GM12878 (cell line): ENCODE data around the gene FOXK1. TPM values are rescaled to one million over a fixed set of nuclear protein-coding genes. Genes with fewer than 3 reads are reported as not detected.

Experiments
- ATAC-seq: fragments of 200-7000 bp; cut with Tn5 transposase; 3 replicates; pipeline ENCODE4 v1.9.1; 2020; ENCODE audit warnings: mild to moderate bottlenecking, moderate library complexity
- BruUV-seq: library from RNA; stranded (reverse); fragments of 400-500 nt; replicated peaks from 2 replicates; lab custom pipeline; 2021; lab: Mats Ljungman, UMichigan
- CTCF ChIA-PET: fragments of 300-600 bp; sonication (Branson Sonifier 250); formaldehyde crosslinking; extraction: SDS; loops from one replicate; lab custom pipeline; 2021; ENCODE audit warnings: inconsistent platforms; lab: Yijun Ruan, JAX
- POLR2A ChIA-PET: fragments of 350-600 bp; formaldehyde crosslinking; extraction: SDS; loops from one replicate; lab custom pipeline; 2021; ENCODE audit warnings: inconsistent platforms; lab: Charles Lee
- RAD21 ChIA-PET: fragments of 300-600 bp; sonication (Branson Sonifier 250); formaldehyde crosslinking; loops from one replicate; lab custom pipeline; 2023; ENCODE audit warnings: antibody characterized with exemption; ENCODE audit not compliant: unreplicated experiment; lab: Charles Lee
- SMC1A ChIA-PET: fragments of 300-600 bp; sonication (Branson Sonifier 250); formaldehyde crosslinking; loops from one replicate; lab custom pipeline; 2023; ENCODE audit not compliant: unreplicated experiment, uncharacterized antibody; lab: Charles Lee
- DNase-seq: peaks from one replicate; pipeline ENCODE4 v3.0.0-alpha.2; 2011; ENCODE audit warnings: low read depth, low spot score
- FAIRE-seq: peaks from 3 replicates; lab custom pipeline; 2011; peaks lifted over from hg19 to GRCh38; lab: Jason Lieb, UNC
- H2AFZ ChIP-seq: 2 replicates; pipeline ENCODE4 v1.6.0; 2011; ENCODE audit warnings: low read depth, low read length, control low read depth; ENCODE audit not compliant: control insufficient read depth
- H3K27ac ChIP-seq: 2 replicates; pipeline ENCODE4 v1.5.1; 2011; ENCODE audit warnings: control low read depth; ENCODE audit not compliant: control insufficient read depth, insufficient read depth
- H3K27me3 ChIP-seq, 2 experiments: replicated peaks in 1 of 2; 2 replicates each; pipeline versions ENCODE4 v1.6.0 to v1.6.1; 2011; ENCODE audit warnings: low read length in 1 of 2; ENCODE audit not compliant: control insufficient read depth in 2 of 2, insufficient read depth in 2 of 2
- H3K36me3 ChIP-seq, 2 experiments: 2 replicates each; pipeline ENCODE4 v1.5.1; 2011; ENCODE audit warnings: low read length in 1 of 2; ENCODE audit not compliant: control insufficient read depth in 2 of 2, insufficient read depth in 2 of 2
- H3K4me1 ChIP-seq: 2 replicates; pipeline ENCODE4 v1.6.1; 2011; ENCODE audit warnings: mild to moderate bottlenecking, low read length, moderate library complexity, mixed read lengths; ENCODE audit not compliant: control insufficient read depth, insufficient read depth
- H3K4me2 ChIP-seq: 2 replicates; pipeline ENCODE4 v1.6.0; 2011; ENCODE audit warnings: control low read depth; ENCODE audit not compliant: control insufficient read depth, insufficient read depth
- H3K4me3 ChIP-seq: fragments of 200-600 bp; sonication (generic); 2 replicates; pipeline ENCODE4 v1.5.1; 2016
- H3K79me2 ChIP-seq: 2 replicates; pipeline ENCODE4 v1.6.0; 2011; ENCODE audit warnings: low read length; ENCODE audit not compliant: control insufficient read depth, insufficient read depth
- H3K9ac ChIP-seq: 2 replicates; pipeline ENCODE4 v1.8.0; 2011; ENCODE audit warnings: low read length, control low read depth, mixed read lengths; ENCODE audit not compliant: control insufficient read depth, insufficient read depth
- H3K9me3 ChIP-seq: replicated peaks from 3 replicates; pipeline ENCODE4 v1.5.1; 2011; ENCODE audit warnings: mild to moderate bottlenecking, low read length; ENCODE audit not compliant: control insufficient read depth, insufficient read depth
- H4K20me1 ChIP-seq: 2 replicates; pipeline ENCODE4 v1.6.0; 2011; ENCODE audit not compliant: control insufficient read depth, insufficient read depth
- CBFB ChIP-seq: IDR thresholded peaks from 2 replicates; pipeline ENCODE4 v1.6.1; 2016; ENCODE audit warnings: antibody characterized with exemption, low read depth
- CHD1 ChIP-seq: IDR thresholded peaks from 2 replicates; pipeline ENCODE4 v1.6.1; 2012; ENCODE audit warnings: low read depth, low read length, improper control_type of control experiment
- FOXK2 ChIP-seq: fragments of 450-650 bp; IDR thresholded peaks from 2 replicates; pipeline ENCODE4 v1.6.1; 2017; ENCODE audit warnings: mild to moderate bottlenecking, moderate library complexity
- JUNB ChIP-seq: IDR thresholded peaks from 2 replicates; pipeline ENCODE4 v1.6.1; 2016; ENCODE audit warnings: antibody characterized with exemption, mild to moderate bottlenecking
- PAX5 ChIP-seq: IDR thresholded peaks from 2 replicates; pipeline ENCODE4 v1.6.1; 2011; ENCODE audit warnings: low read depth, low read length, borderline replicate concordance
- POLR2A ChIP-seq: IDR thresholded peaks from 2 replicates; pipeline ENCODE4 v1.6.1; 2011; ENCODE audit warnings: low read depth, mild to moderate bottlenecking, low read length
- REST ChIP-seq: IDR thresholded peaks from 2 replicates; pipeline ENCODE4 v1.6.1; 2012; ENCODE audit warnings: mild to moderate bottlenecking, low read depth, low read length
- WGBS: methylation state at CpG from one replicate; pipeline ENCODE4 v1.1.6; 2016; ENCODE audit warnings: low lambda C conversion rate; ENCODE audit not compliant: insufficient replicate concordance, insufficient coverage; ENCODE audit errors: missing lambda C conversion rate; 5-methylcytosine and 5-hydroxymethylcytosine counted together
- in situ Hi-C: fragments of 300-500 bp; cut with MboI; formaldehyde crosslinking; loops from 9 replicates; pipeline ENCODE4 v1.14.3; 2018; ENCODE audit warnings: mixed read lengths
- intact Hi-C: fragments of 100-400 bp; cut with micrococcal nuclease; formaldehyde crosslinking; loops from one replicate; pipeline ENCODE4 v1.14.2; 2022; ENCODE audit not compliant: unreplicated experiment
- polyA plus RNA-seq, 11 experiments: library from polyadenylated mRNA; depleted of rRNA in 4 of 11; unstranded in 6 of 11; stranded (reverse) in 5 of 11; fragments of >200 nt; fragmentation: Nextera tagmentation in 4 of 11; fragmentation: Illumina TruSeq in 1 of 11; extraction: Ambion mirVana in 4 of 11; extraction: Trizol in 1 of 11; gene quantifications; 1 replicate in 1 of 11; 2 replicates in 10 of 11; pipeline versions ENCODE4 v1.2.1 to v1.2.3, GENCODE V29; 2011 to 2016; ENCODE audit warnings: inconsistent platforms in 2 of 11, missing spikeins in 2 of 11, low read depth in 1 of 11
- total RNA-seq, 4 experiments: library from RNA; depleted of rRNA in 3 of 4; stranded (reverse); fragments of >200 nt in 3 of 4; fragmentation: Illumina TruSeq in 1 of 4; extraction: Trizol in 1 of 4; gene quantifications; 2 replicates each; pipeline versions ENCODE4 v1.2.1 to v1.2.3, GENCODE V29; 2013 to 2021
- TF ChIP-seq, protein P1 (sequence below): IDR thresholded peaks from 2 replicates; pipeline ENCODE4 v1.6.1; 2011; ENCODE audit warnings: borderline replicate concordance, low read depth, mild to moderate bottlenecking, moderate library complexity, low read length; ENCODE audit not compliant: insufficient read depth, poor library complexity, severe bottlenecking

The FOXK1 gene
- total and polyA plus RNA-seq, 10 of the 15 experiments (the other 5 are each of a cell fraction or from before 2014, with no cell fraction given): 0.24 to 31.8 (median 4.5) TPM

DNA sequence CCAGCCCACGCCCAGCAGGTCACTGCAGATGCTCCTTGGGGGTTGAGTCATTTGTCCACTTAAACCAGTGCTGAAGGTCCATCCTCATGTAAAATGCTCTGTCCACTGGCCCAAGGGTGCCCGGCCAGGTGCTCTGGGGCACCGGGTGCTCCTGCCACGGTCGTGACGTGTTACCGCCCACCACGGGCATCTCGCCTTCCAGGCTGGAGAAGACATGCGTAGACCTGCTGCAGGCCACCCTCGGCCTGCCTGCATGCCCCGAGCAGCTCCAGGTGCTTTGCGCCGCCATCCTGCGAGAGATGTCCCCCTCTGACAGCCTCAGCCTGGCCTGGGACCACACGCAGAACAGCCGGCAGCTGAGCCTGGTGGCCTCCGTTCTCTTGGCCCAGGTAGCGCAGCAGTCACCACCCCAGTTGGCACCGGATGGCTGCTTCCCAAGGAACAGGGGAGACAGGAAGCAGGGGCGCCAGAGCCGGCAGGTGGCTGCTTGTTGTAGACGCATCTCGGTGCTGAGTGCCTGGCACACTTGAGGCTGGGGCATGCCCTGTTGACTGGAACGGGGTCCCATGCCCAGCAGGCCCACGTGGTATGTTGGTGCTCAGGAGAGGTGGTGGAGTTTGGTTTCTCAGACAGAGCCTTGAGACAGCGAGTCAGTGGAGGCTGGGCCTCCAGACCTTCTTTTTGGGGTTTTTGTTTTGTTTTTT is 99.4 kb downstream of the FOXK1 start:
- ChIA-PET CTCF (no interaction called here), RAD21 (no interaction called here), POLR2A (no interaction called here), SMC1A (no interaction called here)
- intact Hi-C loops: no loop called here
- Histone ChIP-seq H3K4me3 (no peak overlapping the region), H3K9me3 (no peaks in the 10 kb centered on the region), H3K9ac (no peak overlapping the region), H3K27me3 (no peaks in the 10 kb centered on the region), H3K4me2 (no peak overlapping the region), H3K36me3 (peaks cover 11 to 23% of the 10 kb centered on the region in 2 experiments), H3K27ac (no peak overlapping the region)
- no TSS peak for BruUV-seq
- no peak for DNase-seq
- TF ChIP-seq FOXK2 (no peak), POLR2A (peak; percentile 25; the same call in 1 of the 2 replicates)
- TF ChIP-seq, all 136 proteins: peak for 1
- Histone ChIP-seq H3K4me1 (peaks cover 4% of the 10 kb centered on the region), H4K20me1 (no peaks in the 10 kb centered on the region; the same call in 1 of the 2 replicates), H3K79me2 (peaks cover 18% of the 10 kb centered on the region), H2AFZ (no peak overlapping the region)
- in situ Hi-C loops: no loop called here
- WGBS: 96% methylated on average over 27 of the region's 27 CpGs
- FAIRE-seq (no peak), ATAC-seq (no peak)

GRCh38 chr7:4782333-4783291 is 100.5 kb downstream of the FOXK1 start:
- Histone ChIP-seq H3K79me2 (peaks cover 8% of the 10 kb centered on the region), H3K9ac (no peak overlapping the region), H4K20me1 (no peaks in the 10 kb centered on the region), H3K27ac (no peak overlapping the region), H3K9me3 (no peaks in the 10 kb centered on the region), H3K4me1 (no peaks in the 10 kb centered on the region), H2AFZ (no peak overlapping the region), H3K4me2 (no peak overlapping the region), H3K4me3 (no peak overlapping the region), H3K27me3 (no peaks in the 10 kb centered on the region), H3K36me3 (peaks cover 11 to 26% of the 10 kb centered on the region in 2 experiments)
- intact Hi-C loops (no loop called here), in situ Hi-C loops (no loop called here)
- ChIA-PET CTCF (interaction anchor here (0.5 kb wide), 1 partner anchor 8 kb away, joined by 3 read pairs; no protein-coding TSS in a partner anchor), SMC1A (no interaction called here), POLR2A (no interaction called here), RAD21 (no interaction called here)
- BruUV-seq: no TSS peak
- DNase-seq: no peak
- 98% methylated on average over 35 of the region's 36 CpGs for WGBS
- ATAC-seq: no peak
- no peak for FAIRE-seq
- TF ChIP-seq REST (no peak), JUNB (no peak), CBFB (no peak), CHD1 (no peak), PAX5 (no peak)
- TF ChIP-seq, protein P1, sequence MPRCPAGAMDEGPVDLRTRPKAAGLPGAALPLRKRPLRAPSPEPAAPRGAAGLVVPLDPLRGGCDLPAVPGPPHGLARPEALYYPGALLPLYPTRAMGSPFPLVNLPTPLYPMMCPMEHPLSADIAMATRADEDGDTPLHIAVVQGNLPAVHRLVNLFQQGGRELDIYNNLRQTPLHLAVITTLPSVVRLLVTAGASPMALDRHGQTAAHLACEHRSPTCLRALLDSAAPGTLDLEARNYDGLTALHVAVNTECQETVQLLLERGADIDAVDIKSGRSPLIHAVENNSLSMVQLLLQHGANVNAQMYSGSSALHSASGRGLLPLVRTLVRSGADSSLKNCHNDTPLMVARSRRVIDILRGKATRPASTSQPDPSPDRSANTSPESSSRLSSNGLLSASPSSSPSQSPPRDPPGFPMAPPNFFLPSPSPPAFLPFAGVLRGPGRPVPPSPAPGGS: no peak
